ENCODE results near the gene RNF167. TPM values are rescaled to one million over a fixed set of nuclear protein-coding genes. Genes with fewer than 3 reads are reported as not detected.

The RNF167 gene
- total RNA-seq, 4 donors from 2014 or later, result 42.3 to 57.4 (median 54.2) TPM

DNA sequence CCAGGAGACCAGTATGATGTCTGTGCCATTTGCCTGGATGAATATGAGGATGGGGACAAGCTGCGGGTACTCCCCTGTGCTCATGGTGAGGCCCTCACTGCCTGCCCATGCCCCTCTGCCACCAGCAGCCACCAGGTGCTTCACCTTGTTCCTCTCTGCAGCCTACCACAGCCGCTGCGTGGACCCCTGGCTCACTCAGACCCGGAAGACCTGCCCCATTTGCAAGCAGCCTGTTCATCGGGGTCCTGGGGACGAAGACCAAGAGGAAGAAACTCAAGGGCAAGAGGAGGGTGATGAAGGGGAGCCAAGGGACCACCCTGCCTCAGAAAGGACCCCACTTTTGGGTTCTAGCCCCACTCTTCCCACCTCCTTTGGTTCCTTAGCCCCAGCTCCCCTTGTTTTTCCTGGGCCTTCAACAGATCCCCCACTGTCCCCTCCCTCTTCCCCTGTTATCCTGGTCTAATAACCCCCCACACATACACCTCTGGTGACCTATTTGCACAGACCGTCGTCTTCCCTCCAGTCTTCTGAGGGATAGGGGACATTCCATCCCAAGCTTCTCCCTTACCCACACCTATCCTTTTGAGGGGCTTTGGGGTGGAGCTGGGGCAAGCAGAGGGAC is 4.6 kb downstream of the RNF167 start:
- H3K4me3 ChIP-seq, result peak overlapping the region in 2 of 4 donors; percentile 91 to 96
- intact Hi-C loops (cut with DNase I), result no loop called here
- no peaks in the 10 kb centered on the region for H3K27me3 ChIP-seq
- DNase-seq, result no peak
- H3K27ac ChIP-seq, result peak overlapping the region; percentile 97 to 100 (median 98)
- no peaks in the 10 kb centered on the region for H3K9me3 ChIP-seq
- peaks cover 4 to 59% (median 14%) of the 10 kb centered on the region in 3 donors for H3K36me3 ChIP-seq
- TF ChIP-seq POLR2A (IDR thresholded peaks at IDR 0.05), result no peak
- TF ChIP-seq, protein P1, sequence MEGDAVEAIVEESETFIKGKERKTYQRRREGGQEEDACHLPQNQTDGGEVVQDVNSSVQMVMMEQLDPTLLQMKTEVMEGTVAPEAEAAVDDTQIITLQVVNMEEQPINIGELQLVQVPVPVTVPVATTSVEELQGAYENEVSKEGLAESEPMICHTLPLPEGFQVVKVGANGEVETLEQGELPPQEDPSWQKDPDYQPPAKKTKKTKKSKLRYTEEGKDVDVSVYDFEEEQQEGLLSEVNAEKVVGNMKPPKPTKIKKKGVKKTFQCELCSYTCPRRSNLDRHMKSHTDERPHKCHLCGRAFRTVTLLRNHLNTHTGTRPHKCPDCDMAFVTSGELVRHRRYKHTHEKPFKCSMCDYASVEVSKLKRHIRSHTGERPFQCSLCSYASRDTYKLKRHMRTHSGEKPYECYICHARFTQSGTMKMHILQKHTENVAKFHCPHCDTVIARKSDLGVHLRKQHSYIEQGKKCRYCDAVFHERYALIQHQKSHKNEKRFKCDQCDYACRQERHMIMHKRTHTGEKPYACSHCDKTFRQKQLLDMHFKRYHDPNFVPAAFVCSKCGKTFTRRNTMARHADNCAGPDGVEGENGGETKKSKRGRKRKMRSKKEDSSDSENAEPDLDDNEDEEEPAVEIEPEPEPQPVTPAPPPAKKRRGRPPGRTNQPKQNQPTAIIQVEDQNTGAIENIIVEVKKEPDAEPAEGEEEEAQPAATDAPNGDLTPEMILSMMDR (IDR thresholded peaks at IDR 0.05), result no peak
- H3K4me1 ChIP-seq, result peaks cover 42 to 83% (median 43%) of the 10 kb centered on the region in 3 donors
- 39 to 41% methylated on average over 6 to 7 of the region's 8 CpGs for WGBS, 2 donors

DNA sequence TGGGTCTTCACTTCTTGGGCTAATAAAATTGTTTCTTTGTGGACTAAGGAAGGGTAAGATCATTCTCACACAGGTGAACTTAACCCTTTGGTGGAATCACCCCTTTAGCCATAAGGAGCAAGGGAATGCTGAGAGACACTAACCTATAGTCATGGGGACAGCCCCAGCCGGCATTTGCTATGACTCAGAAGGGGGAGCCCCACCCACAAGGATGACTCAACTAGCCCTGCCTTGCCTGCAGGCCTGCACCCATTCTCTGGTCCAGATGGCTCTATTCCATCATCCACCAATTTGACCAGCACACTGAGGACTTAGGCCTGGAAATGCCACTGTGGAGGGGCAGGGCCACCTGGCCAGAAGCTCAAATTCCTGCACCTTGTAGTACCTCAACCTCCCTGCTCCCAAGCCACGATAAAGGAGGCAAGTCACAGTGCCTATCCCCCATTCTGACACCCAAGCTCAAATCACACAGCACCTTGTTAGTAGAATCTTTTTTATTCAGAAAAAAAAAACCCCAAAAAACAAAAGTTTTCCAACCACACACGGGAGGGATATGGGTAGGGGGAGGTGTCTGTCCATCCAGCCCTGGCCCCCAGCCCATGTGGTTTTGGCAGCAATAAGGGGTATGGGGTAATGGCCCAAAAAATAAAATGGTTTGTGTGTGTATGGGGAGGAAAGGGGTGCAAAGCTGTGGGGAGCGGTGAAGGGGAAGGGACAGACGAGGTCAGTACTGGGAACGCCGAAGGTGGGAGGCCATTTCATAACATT is 5.3 kb downstream of the RNF167 start:
- peaks cover 45 to 90% (median 46%) of the 10 kb centered on the region in 3 donors for H3K4me1 ChIP-seq
- H3K27ac ChIP-seq, result peak overlapping the region; percentile 97 to 100 (median 98)
- peak overlapping the region in 3 of 4 donors; percentile 6 to 96 (median 91) for H3K4me3 ChIP-seq
- no peaks in the 10 kb centered on the region for H3K9me3 ChIP-seq
- H3K36me3 ChIP-seq, result peaks cover 4 to 59% (median 14%) of the 10 kb centered on the region in 3 donors
- intact Hi-C loops (cut with DNase I), result no loop called here
- no peak for TF ChIP-seq POLR2A (IDR thresholded peaks at IDR 0.05)
- no peak for DNase-seq
- WGBS, 2 donors, result 13 to 27% methylated on average over 5 to 6 of the region's 7 CpGs
- no peaks in the 10 kb centered on the region for H3K27me3 ChIP-seq

DNA sequence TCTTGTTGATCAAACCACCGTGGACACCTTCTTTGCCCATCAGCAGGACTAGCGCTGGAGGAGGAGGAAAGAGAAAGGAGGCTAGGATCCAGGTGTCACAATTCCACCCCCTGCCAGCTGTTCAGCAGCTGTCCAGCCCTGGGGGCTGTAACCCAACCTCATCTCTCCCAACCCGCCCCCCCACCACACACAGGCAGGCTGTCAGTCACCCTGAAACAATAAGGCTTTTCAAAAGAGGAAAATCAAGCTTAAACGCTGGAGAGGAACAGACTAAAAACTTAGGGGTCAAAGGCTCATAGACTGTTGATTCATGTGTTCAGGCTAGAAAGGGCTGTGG is 5.8 kb downstream of the RNF167 start:
- intact Hi-C loops (cut with DNase I), result no loop called here
- WGBS, 2 donors, result 13 to 16% methylated on average over 3 to 4 of the region's 4 CpGs
- Histone ChIP-seq H3K4me3 (peak overlapping the region in 3 of 4 donors; percentile 91 to 97 (median 96)), H3K36me3 (peaks cover 4 to 59% (median 14%) of the 10 kb centered on the region in 3 donors), H3K9me3 (no peaks in the 10 kb centered on the region), H3K27ac (peak overlapping the region; percentile 97 to 100 (median 98)), H3K4me1 (peaks cover 45 to 92% (median 50%) of the 10 kb centered on the region in 3 donors), H3K27me3 (no peaks in the 10 kb centered on the region)
- TF ChIP-seq, protein P1 (IDR thresholded peaks at IDR 0.05), result no peak
- no peak for TF ChIP-seq POLR2A (IDR thresholded peaks at IDR 0.05)
- DNase-seq, result no peak

DNA sequence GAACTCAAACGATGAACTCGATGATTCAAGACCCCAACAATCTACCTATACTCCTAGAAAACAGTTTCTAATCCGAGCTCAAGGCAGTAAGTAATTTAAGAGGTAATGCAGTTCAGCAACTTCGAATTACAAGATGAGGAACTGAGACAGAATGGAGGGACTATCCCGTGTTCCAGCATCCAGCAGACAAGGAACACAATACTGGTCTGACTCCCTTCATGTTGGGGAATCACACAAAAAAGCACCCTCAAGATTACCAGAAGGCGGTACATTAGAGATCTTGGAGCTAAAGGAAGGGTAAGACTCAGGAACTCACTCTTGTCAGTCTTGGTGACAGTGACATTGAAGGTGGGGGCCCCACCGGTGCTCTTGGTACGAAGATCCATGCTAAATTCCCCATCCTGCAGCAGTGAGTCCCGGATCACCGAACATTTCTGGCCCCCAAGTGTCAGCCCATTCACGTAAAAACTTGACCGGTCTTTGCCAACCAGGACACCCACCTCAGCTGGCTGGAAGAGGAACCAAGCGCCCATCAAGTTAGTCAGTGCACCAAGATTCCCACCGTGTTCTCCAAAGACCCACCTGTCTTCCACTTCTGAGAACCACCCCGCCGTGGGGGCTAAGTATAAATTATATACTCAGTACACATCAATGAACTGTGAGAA is 6.4 kb downstream of the RNF167 start:
- H3K36me3 ChIP-seq, result peaks cover 4 to 59% (median 14%) of the 10 kb centered on the region in 3 donors
- WGBS, 2 donors, result 9 to 13% methylated on average over 8 to 9 of the region's 16 CpGs
- intact Hi-C loops (cut with DNase I), result no loop called here
- no peak for DNase-seq
- H3K9me3 ChIP-seq, result no peaks in the 10 kb centered on the region
- peak overlapping the region; percentile 91 to 97 (median 94) for H3K4me3 ChIP-seq
- H3K27ac ChIP-seq, result peak overlapping the region; percentile 97 to 100 (median 98)
- H3K4me1 ChIP-seq, result peaks cover 39 to 89% (median 45%) of the 10 kb centered on the region in 3 donors
- no peaks in the 10 kb centered on the region for H3K27me3 ChIP-seq
- TF ChIP-seq, protein P1 (IDR thresholded peaks at IDR 0.05), result no peak
- TF ChIP-seq POLR2A (IDR thresholded peaks at IDR 0.05), result no peak

DNA sequence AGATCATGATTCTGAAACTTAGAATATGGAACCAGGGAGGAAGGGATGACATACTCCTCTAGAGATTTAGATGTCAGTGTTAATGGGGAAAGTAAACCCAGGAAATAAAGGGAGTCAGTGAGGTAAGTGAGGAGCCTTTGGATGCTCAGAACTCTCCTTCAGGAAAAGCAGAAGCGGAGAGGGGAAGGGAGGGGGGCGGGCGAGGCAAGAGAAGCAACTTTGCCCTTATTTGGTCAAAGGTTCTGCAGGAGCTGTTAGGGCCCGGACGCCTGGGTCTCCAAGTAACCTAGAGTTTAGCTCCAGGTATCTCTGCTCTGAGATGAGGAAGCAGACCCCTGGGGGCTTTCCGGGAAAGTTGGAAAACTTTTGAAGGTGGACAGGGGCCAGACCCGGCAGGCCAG is 6.9 kb downstream of the RNF167 start:
- DNase-seq, result no peak
- WGBS, 2 donors, result 0 to 9% methylated on average over 5 to 6 of the region's 7 CpGs
- Histone ChIP-seq H3K27ac (peak overlapping the region; percentile 97 to 100 (median 98)), H3K4me1 (peaks cover 35 to 84% (median 39%) of the 10 kb centered on the region in 3 donors), H3K4me3 (peak overlapping the region; percentile 91 to 97 (median 94)), H3K27me3 (no peaks in the 10 kb centered on the region), H3K9me3 (no peaks in the 10 kb centered on the region), H3K36me3 (peaks cover 4 to 54% (median 14%) of the 10 kb centered on the region in 3 donors)
- TF ChIP-seq POLR2A (IDR thresholded peaks at IDR 0.05), result no peak
- TF ChIP-seq, protein P1 (IDR thresholded peaks at IDR 0.05), result no peak
- intact Hi-C loops (cut with DNase I), result no loop called here

All from esophagus squamous epithelium (tissue), 5 donors.